Thymus (tissue), 11 donors: ENCODE measurements around the gene CADM2. TPM values are rescaled to one million over a fixed set of nuclear protein-coding genes. Genes with fewer than 3 reads are reported as not detected.

Experiments
- DNase-seq, 9 donors: peaks; one replicate each; pipeline ENCODE4 v3.0.0-alpha.2; 2013; ENCODE audit warnings: low spot score in 9 of 9, low read depth in 6 of 9, missing footprints in 1 of 9
- H3K27ac ChIP-seq, 2 donors: one replicate each; pipeline ENCODE4 v1.5.1; 2013; ENCODE audit warnings: control low read depth in 1 of 2, low read depth in 1 of 2, low read length in 1 of 2, mild to moderate bottlenecking in 1 of 2, moderate library complexity in 1 of 2
- H3K27me3 ChIP-seq, 2 donors: one replicate each; pipeline ENCODE4 v1.5.1; 2013; ENCODE audit warnings: low read length in 1 of 2; ENCODE audit not compliant: control insufficient read depth in 2 of 2, insufficient read depth in 1 of 2
- H3K36me3 ChIP-seq, 2 donors: one replicate each; pipeline ENCODE4 v1.5.1; 2013; ENCODE audit warnings: low read length in 1 of 2, mild to moderate bottlenecking in 1 of 2, moderate library complexity in 1 of 2; ENCODE audit not compliant: control insufficient read depth in 2 of 2, insufficient read depth in 2 of 2
- H3K4me1 ChIP-seq, 2 donors: one replicate each; pipeline ENCODE4 v1.5.1; 2013; ENCODE audit warnings: low read length in 2 of 2; ENCODE audit not compliant: control insufficient read depth in 2 of 2, insufficient read depth in 2 of 2
- H3K4me3 ChIP-seq, 2 donors: one replicate each; pipeline ENCODE4 v1.5.1; 2013; ENCODE audit warnings: low read length in 2 of 2, control low read depth in 1 of 2, mild to moderate bottlenecking in 1 of 2
- H3K9me3 ChIP-seq, 2 donors: one replicate each; pipeline ENCODE4 v1.5.1; 2013; ENCODE audit warnings: low read length in 1 of 2, mild to moderate bottlenecking in 1 of 2; ENCODE audit not compliant: control insufficient read depth in 2 of 2, insufficient read depth in 1 of 2
- WGBS: extraction: QIAGEN DNeasy Blood & Tissue Kit; methylation state at CpG from one replicate; pipeline ENCODE4 v1.1.7; 2013; 5-methylcytosine and 5-hydroxymethylcytosine counted together
- polyA plus RNA-seq: library from polyadenylated mRNA; stranded (reverse); fragments of 200-250 nt; gene quantifications from one replicate; pipeline ENCODE4 v1.2.3, GENCODE V29; 2013
- total RNA-seq: library from RNA; stranded (reverse); fragments of 120-200 nt; gene quantifications from one replicate; pipeline ENCODE4 v1.2.4, GENCODE V29; 2013
- donor health status: healthy.

CADM2 gene
- total and polyA plus RNA-seq, 2 donors: 0.14 to 0.66 TPM

DNA sequence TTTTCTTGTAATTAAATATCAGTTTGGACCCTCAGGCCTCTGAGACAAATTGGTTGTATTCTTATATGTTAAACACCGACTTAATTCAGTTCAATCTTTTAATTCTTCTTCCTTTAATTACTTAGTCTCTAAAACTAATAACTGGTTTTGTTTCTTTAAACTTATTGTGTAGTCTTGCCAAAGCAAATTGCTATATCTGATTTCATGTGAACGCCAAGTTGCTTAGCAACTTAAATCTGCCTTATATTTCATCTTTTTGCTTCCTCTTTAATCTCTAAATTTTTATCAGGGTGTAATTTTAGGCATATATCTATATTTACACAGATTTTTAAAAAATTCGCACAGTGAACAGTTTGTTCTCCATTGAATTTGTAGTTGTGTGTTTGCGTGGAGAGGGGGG is 82.2 kb downstream of the CADM2 start:
- WGBS: 91% methylated on average over 4 of the region's 4 CpGs
- H3K4me1 ChIP-seq: no peaks in the 10 kb centered on the region
- H3K27ac ChIP-seq: no peak overlapping the region
- no peak for DNase-seq
- no peak overlapping the region for H3K4me3 ChIP-seq
- no peaks in the 10 kb centered on the region for H3K9me3 ChIP-seq
- no peaks in the 10 kb centered on the region for H3K36me3 ChIP-seq
- H3K27me3 ChIP-seq: no peaks in the 10 kb centered on the region

GRCh38 chr3:85041562-85042055 is 82.8 kb downstream of the CADM2 start:
- WGBS: 95% methylated on average over 2 of the region's 2 CpGs
- H3K27ac ChIP-seq: no peak overlapping the region
- no peaks in the 10 kb centered on the region for H3K27me3 ChIP-seq

GRCh38 chr3:85050821-85051220 is 92.0 kb downstream of the CADM2 start:
- Histone ChIP-seq H3K4me3 (no peak overlapping the region), H3K36me3 (no peaks in the 10 kb centered on the region), H3K27ac (no peak overlapping the region), H3K9me3 (no peaks in the 10 kb centered on the region), H3K27me3 (no peaks in the 10 kb centered on the region), H3K4me1 (no peaks in the 10 kb centered on the region)
- DNase-seq: no peak
- WGBS: 80% methylated on average over 4 of the region's 4 CpGs

More at GRCh38 chr3:85041562-85042055, 82.8 kb downstream of the CADM2 start:
- DNase-seq: no peak
- Histone ChIP-seq H3K36me3 (no peaks in the 10 kb centered on the region), H3K4me1 (no peaks in the 10 kb centered on the region), H3K4me3 (no peak overlapping the region), H3K9me3 (no peaks in the 10 kb centered on the region)

DNA sequence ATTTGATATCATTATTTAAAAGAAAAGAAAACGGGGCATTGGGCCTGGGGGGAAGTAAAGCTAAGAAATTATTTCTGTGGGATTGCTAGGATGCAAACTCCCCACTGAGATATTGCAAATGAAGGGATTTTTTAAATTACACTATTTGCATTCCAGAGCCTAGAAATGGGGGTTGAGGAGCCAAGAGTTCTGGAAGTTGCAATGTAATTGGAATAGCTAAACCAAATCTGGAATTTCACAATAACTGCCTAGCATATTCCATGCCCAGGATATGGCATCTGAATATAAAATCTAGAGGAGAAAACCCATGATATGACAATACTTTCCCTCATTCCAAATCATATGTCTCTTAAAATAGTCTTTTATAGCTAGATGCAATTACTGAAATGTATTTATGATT is 93.0 kb downstream of the CADM2 start:
- no peak overlapping the region for H3K27ac ChIP-seq
- no peak overlapping the region for H3K4me3 ChIP-seq
- no peak for DNase-seq
- H3K36me3 ChIP-seq: no peaks in the 10 kb centered on the region
- H3K9me3 ChIP-seq: no peaks in the 10 kb centered on the region
- no peaks in the 10 kb centered on the region for H3K27me3 ChIP-seq
- H3K4me1 ChIP-seq: no peaks in the 10 kb centered on the region
- WGBS: 79% methylated on average over 1 of the region's 1 CpG

GRCh38 chr3:85053626-85054025 is 94.8 kb downstream of the CADM2 start:
- Histone ChIP-seq H3K27ac (no peak overlapping the region), H3K36me3 (no peaks in the 10 kb centered on the region), H3K27me3 (no peaks in the 10 kb centered on the region), H3K9me3 (no peaks in the 10 kb centered on the region), H3K4me1 (no peaks in the 10 kb centered on the region), H3K4me3 (no peak overlapping the region)
- DNase-seq: no peak
- 97% methylated on average over 1 of the region's 1 CpG for WGBS

GRCh38 chr3:85054579-85054978 is 95.8 kb downstream of the CADM2 start:
- H3K9me3 ChIP-seq: no peaks in the 10 kb centered on the region
- 88% methylated on average over 3 of the region's 3 CpGs for WGBS

DNA sequence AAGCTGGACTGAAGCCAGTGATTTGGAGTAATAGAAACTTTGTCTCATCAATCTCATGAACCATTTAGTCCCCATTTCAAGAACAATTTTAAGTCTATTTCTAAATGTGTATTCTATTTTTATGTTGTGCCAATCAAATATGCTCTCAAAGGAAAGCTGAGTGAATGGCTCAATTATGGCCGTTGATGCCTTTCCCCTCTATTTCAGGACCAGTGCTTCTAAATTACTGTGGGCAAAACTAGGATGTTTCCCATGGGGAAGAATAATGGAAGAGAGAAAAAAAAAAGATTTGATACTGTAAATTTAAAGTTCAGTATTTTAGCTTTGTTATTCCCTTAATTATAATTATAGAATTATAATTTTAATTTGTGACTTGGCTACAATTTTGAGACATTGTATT is 110.1 kb downstream of the CADM2 start:
- no peaks in the 10 kb centered on the region for H3K4me1 ChIP-seq
- WGBS: 92% methylated on average over 1 of the region's 1 CpG
- no peaks in the 10 kb centered on the region for H3K9me3 ChIP-seq
- H3K36me3 ChIP-seq: no peaks in the 10 kb centered on the region
- H3K4me3 ChIP-seq: no peak overlapping the region
- DNase-seq: no peak
- H3K27ac ChIP-seq: no peak overlapping the region
- no peaks in the 10 kb centered on the region for H3K27me3 ChIP-seq

More at GRCh38 chr3:85054579-85054978, 95.8 kb downstream of the CADM2 start:
- Histone ChIP-seq H3K4me3 (no peak overlapping the region), H3K27ac (no peak overlapping the region), H3K27me3 (no peaks in the 10 kb centered on the region), H3K36me3 (no peaks in the 10 kb centered on the region), H3K4me1 (no peaks in the 10 kb centered on the region)
- no peak for DNase-seq

DNA sequence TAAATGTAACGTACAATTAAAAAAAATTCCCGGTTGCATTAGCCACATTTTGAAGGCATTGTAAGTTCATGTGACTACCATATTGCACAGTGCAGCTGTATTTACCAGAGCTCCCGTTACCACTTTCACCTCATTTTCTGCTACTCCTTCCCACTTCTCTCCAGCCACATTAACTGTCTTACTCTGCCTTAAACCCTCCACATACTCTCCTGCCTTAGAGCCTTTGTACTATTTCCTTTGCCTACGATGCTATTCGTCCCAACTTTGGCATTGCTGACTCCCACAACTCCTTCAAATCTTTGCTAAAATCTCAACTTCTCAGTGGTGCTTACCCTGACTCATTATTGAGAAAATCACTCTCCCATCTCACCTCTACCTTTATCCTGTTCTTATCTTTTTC is 115.2 kb downstream of the CADM2 start:
- H3K4me3 ChIP-seq: no peak overlapping the region
- H3K4me1 ChIP-seq: no peaks in the 10 kb centered on the region
- WGBS: 93% methylated on average over 5 of the region's 5 CpGs
- no peaks in the 10 kb centered on the region for H3K36me3 ChIP-seq
- H3K27me3 ChIP-seq: no peaks in the 10 kb centered on the region
- no peak for DNase-seq
- no peaks in the 10 kb centered on the region for H3K9me3 ChIP-seq
- no peak overlapping the region for H3K27ac ChIP-seq

DNA sequence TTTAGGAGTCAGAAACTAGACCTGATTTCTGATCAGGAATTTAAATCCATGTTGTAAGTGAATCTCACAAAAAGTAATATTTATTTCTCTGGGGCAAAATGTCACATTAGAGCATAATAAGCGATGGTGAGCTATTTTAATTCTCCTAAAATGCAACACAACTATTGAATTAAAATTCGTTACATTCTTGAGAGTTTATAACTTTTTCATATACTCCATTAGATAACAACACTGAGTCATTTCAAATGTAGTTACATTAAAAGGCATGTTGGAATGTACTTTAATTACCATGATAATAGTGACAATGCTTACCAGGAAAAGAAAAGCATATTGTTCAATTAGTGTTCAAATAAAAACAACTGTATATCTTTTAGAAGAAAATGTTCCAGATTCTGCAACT is 116.9 kb downstream of the CADM2 start:
- 89% methylated on average over 2 of the region's 2 CpGs for WGBS
- H3K4me1 ChIP-seq: no peaks in the 10 kb centered on the region
- no peaks in the 10 kb centered on the region for H3K36me3 ChIP-seq
- no peak overlapping the region for H3K27ac ChIP-seq
- no peaks in the 10 kb centered on the region for H3K27me3 ChIP-seq
- no peak for DNase-seq
- H3K9me3 ChIP-seq: no peaks in the 10 kb centered on the region
- no peak overlapping the region for H3K4me3 ChIP-seq

GRCh38 chr3:85077018-85077417 is 118.2 kb downstream of the CADM2 start:
- H3K27me3 ChIP-seq: no peaks in the 10 kb centered on the region
- H3K4me1 ChIP-seq: no peaks in the 10 kb centered on the region
- H3K4me3 ChIP-seq: no peak overlapping the region
- H3K36me3 ChIP-seq: no peaks in the 10 kb centered on the region
- DNase-seq: no peak
- H3K9me3 ChIP-seq: no peaks in the 10 kb centered on the region
- H3K27ac ChIP-seq: no peak overlapping the region
- WGBS: 96% methylated on average over 1 of the region's 1 CpG
